Large intestine (tissue), 3 donors: ENCODE data around the gene ADARB2. TPM values are rescaled to one million over a fixed set of nuclear protein-coding genes. Genes with fewer than 3 reads are reported as not detected.

Experiments used
- DNase-seq, 2 donors: peaks; one replicate each; pipeline versions ENCODE4 v3.0.0 to v3.0.0-alpha.2; 2013
- H3K27ac ChIP-seq: one replicate; pipeline ENCODE4 v1.5.1; 2013; ENCODE audit warnings: low read length
- H3K27me3 ChIP-seq: 2 replicates; pipeline ENCODE4 v1.6.1; 2013; ENCODE audit warnings: low read length; ENCODE audit not compliant: control insufficient read depth, insufficient read depth
- H3K36me3 ChIP-seq: 2 replicates; pipeline ENCODE4 v1.6.1; 2013; ENCODE audit warnings: low read length; ENCODE audit not compliant: control insufficient read depth, insufficient read depth
- H3K4me1 ChIP-seq: one replicate; pipeline ENCODE4 v1.6.1; 2013; ENCODE audit warnings: low read length; ENCODE audit not compliant: control insufficient read depth, insufficient read depth
- H3K4me3 ChIP-seq: one replicate; pipeline ENCODE4 v1.5.1; 2013; ENCODE audit warnings: low read length
- H3K9me3 ChIP-seq: one replicate; pipeline ENCODE4 v1.6.1; 2013; ENCODE audit warnings: mild to moderate bottlenecking, low read depth, low read length, moderate library complexity; ENCODE audit not compliant: control insufficient read depth
- WGBS: methylation state at CpG from one replicate; pipeline ENCODE4 v1.1.5; 2013; ENCODE audit warnings: low lambda C conversion rate; ENCODE audit not compliant: insufficient coverage; 5-methylcytosine and 5-hydroxymethylcytosine counted together
- polyA plus RNA-seq: library from polyadenylated mRNA; unstranded; fragments of 120-200 nt; gene quantifications from one replicate; pipeline ENCODE4 v1.2.1, GENCODE V29; 2013

The ADARB2 gene
- polyA plus RNA-seq, 1 donor: 0.52 TPM

DNA sequence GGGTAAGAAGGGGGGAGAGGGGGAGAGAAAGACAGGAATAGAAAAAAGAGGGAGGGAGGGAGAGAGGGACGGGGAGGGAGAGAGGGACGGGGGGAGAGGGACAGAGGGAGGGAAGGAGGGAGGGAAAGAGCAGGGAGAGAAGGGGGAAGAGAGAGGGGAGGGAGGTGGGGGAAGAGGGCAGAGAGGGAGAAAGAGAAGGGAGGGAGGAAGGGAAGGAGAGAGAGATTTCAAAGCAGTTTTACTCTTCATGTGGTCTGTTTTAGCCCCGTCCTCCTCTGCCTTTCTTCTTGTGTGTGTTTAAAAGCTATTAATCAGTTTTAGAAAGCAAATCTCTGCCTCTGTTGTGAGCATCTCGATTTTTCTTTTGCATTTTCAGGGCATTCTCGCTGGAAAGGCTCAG lies 444.2 kb downstream of the ADARB2 start:
- DNase-seq: no peak
- Histone ChIP-seq H3K36me3 (no peaks in the 10 kb centered on the region), H3K9me3 (no peaks in the 10 kb centered on the region), H3K27me3 (no peaks in the 10 kb centered on the region), H3K27ac (no peak overlapping the region), H3K4me3 (no peak overlapping the region), H3K4me1 (no peaks in the 10 kb centered on the region)
- WGBS: 59% methylated on average over 3 of the region's 5 CpGs

GRCh38 chr10:1292611-1293031 lies 444.7 kb downstream of the ADARB2 start:
- no peaks in the 10 kb centered on the region for H3K9me3 ChIP-seq
- no peaks in the 10 kb centered on the region for H3K4me1 ChIP-seq
- H3K4me3 ChIP-seq: no peak overlapping the region
- H3K36me3 ChIP-seq: no peaks in the 10 kb centered on the region
- DNase-seq: no peak
- WGBS: no CpG with 5 or more reads among the region's 13 CpGs
- no peak overlapping the region for H3K27ac ChIP-seq
- H3K27me3 ChIP-seq: no peaks in the 10 kb centered on the region

GRCh38 chr10:1291178-1292090 lies 445.9 kb downstream of the ADARB2 start:
- no peak for DNase-seq
- Histone ChIP-seq H3K36me3 (no peaks in the 10 kb centered on the region), H3K27me3 (no peaks in the 10 kb centered on the region), H3K4me3 (no peak overlapping the region), H3K4me1 (no peaks in the 10 kb centered on the region), H3K27ac (no peak overlapping the region), H3K9me3 (no peaks in the 10 kb centered on the region)
- no CpG with 5 or more reads among the region's 27 CpGs for WGBS

DNA sequence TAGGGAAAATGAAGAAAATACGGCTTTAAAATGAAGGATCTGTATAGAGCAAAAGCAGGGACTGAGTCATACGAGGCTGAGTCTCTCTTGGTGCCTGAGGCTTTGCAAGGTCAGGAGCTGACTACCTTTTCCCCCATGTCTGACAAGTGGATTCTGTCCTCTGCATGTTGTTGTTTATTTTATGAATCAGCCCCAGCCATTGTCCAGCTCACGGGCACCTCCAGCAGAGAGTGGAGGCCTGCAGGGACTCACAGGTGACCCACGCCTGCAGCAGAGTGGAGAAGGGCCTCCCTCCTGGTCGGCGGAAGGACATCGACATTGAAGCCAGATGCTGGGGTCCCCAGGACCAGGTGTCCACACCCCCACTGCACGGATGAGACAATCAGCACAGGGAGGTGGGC lies 447.3 kb downstream of the ADARB2 start:
- no peak for DNase-seq
- Histone ChIP-seq H3K4me3 (no peak overlapping the region), H3K4me1 (no peaks in the 10 kb centered on the region), H3K9me3 (no peaks in the 10 kb centered on the region), H3K27me3 (no peaks in the 10 kb centered on the region), H3K36me3 (no peaks in the 10 kb centered on the region), H3K27ac (no peak overlapping the region)
- WGBS: 100% methylated on average over 2 of the region's 8 CpGs

GRCh38 chr10:1289591-1289990 lies 447.7 kb downstream of the ADARB2 start:
- Histone ChIP-seq H3K4me1 (no peaks in the 10 kb centered on the region), H3K9me3 (no peaks in the 10 kb centered on the region), H3K36me3 (no peaks in the 10 kb centered on the region), H3K27me3 (no peaks in the 10 kb centered on the region), H3K4me3 (no peak overlapping the region), H3K27ac (no peak overlapping the region)
- DNase-seq: no peak
- WGBS: no CpG with 5 or more reads among the region's 16 CpGs

DNA sequence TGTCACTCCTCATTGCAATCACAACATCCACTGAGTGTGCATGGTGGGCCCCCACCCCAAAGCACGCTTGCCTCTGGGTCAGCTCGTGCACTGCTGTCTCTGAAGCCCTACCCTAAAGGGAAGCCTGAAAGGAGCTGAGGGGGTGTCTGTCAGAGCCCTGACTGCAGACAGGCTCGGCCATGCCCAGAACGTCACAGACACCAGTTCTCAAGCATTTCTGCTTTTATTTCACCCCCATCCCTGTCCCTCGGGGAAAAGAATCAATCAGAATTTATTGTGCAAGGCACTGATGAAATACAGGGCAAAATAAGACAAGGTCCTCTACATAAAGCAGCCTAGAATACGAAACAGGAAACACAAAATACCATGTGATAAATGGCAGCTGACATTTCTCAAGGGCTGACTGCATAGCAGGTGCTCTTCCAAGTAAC lies 449.3 kb downstream of the ADARB2 start:
- no peaks in the 10 kb centered on the region for H3K9me3 ChIP-seq
- no peak for DNase-seq
- no CpG with 5 or more reads among the region's 6 CpGs for WGBS
- no peak overlapping the region for H3K4me3 ChIP-seq
- no peaks in the 10 kb centered on the region for H3K27me3 ChIP-seq
- H3K36me3 ChIP-seq: no peaks in the 10 kb centered on the region
- H3K4me1 ChIP-seq: no peaks in the 10 kb centered on the region
- no peak overlapping the region for H3K27ac ChIP-seq

GRCh38 chr10:1287487-1287886 lies 449.8 kb downstream of the ADARB2 start:
- no CpG with 5 or more reads among the region's 7 CpGs for WGBS
- no peaks in the 10 kb centered on the region for H3K27me3 ChIP-seq
- DNase-seq: no peak
- H3K4me1 ChIP-seq: no peaks in the 10 kb centered on the region
- no peak overlapping the region for H3K27ac ChIP-seq
- no peak overlapping the region for H3K4me3 ChIP-seq
- H3K9me3 ChIP-seq: no peaks in the 10 kb centered on the region
- no peaks in the 10 kb centered on the region for H3K36me3 ChIP-seq

DNA sequence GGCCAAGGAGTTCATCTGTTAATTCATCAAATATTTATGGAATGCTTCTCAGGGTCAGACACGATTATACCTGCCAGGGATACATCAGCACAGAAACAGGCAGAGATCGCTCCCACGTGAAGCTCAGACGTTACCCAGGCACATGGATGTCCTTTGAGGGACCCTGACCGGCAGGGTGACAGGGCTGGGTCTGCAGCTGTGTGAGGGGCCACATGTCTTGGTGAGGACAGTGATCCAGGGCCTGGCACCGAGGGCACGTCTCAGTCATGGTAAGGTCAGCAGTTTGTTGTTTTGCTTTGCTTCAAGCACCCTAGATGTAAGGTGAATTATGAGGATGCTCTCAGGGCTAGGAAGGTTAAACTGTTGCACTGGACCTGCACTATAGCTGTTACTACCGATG lies 453.2 kb downstream of the ADARB2 start:
- WGBS: 100% methylated on average over 1 of the region's 8 CpGs
- H3K27me3 ChIP-seq: no peaks in the 10 kb centered on the region
- H3K4me1 ChIP-seq: no peaks in the 10 kb centered on the region
- no peak overlapping the region for H3K27ac ChIP-seq
- H3K9me3 ChIP-seq: no peaks in the 10 kb centered on the region
- no peak for DNase-seq
- no peak overlapping the region for H3K4me3 ChIP-seq
- no peaks in the 10 kb centered on the region for H3K36me3 ChIP-seq

GRCh38 chr10:1281405-1281782 lies 455.9 kb downstream of the ADARB2 start:
- Histone ChIP-seq H3K36me3 (no peaks in the 10 kb centered on the region), H3K9me3 (no peaks in the 10 kb centered on the region), H3K27me3 (no peaks in the 10 kb centered on the region), H3K4me3 (no peak overlapping the region), H3K4me1 (no peaks in the 10 kb centered on the region), H3K27ac (no peak overlapping the region)
- 93% methylated on average over 2 of the region's 9 CpGs for WGBS
- no peak for DNase-seq

DNA sequence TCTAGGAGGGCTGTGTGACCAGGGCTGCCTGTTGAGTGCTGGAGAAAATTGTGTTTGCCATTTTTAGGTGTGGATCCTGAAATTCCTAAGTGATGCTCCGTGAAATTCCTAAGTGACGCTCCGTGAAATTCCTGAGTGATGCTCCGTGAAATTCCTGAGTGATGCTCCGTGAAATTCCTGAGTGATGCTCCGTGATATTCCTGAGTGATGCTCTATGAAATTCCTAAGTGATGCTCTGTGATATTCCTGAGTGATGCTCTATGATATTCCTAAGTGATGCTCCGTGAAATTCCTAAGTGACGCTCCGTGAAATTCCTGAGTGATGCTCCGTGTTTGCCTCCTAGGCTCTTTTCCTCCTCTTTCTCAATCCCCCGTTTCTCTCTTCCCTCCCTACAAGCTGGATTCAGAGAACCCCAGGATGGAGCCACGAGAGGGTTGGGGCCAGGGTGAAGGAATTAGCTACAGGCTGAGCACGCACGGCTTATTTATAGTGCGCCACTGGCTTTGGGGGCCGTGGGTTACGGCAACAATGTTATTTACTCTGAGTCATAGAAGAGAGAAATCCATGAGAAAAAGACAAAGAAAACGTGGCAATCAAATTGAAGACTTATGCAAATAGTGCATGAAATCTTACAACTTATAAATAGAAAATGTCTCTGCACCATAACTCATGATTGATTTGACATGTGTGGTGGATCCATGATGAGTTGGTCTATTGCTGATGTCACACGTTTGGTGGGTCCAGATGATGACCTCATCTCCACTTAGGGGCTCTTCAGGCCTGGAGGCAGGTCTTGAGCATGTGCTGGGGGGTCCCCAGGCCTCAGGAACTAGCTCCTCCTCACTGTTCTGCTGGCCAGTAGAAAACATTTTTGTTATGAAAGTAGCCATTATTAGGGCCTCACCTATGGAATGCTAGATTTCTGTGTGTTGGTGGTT lies 456.6 kb downstream of the ADARB2 start:
- no peak overlapping the region for H3K4me3 ChIP-seq
- no peak overlapping the region for H3K27ac ChIP-seq
- no peaks in the 10 kb centered on the region for H3K36me3 ChIP-seq
- no peaks in the 10 kb centered on the region for H3K9me3 ChIP-seq
- H3K4me1 ChIP-seq: no peaks in the 10 kb centered on the region
- no peaks in the 10 kb centered on the region for H3K27me3 ChIP-seq
- no peak for DNase-seq
- 76% methylated on average over 5 of the region's 19 CpGs for WGBS
